Activated naive CD8-positive, alpha-beta T cell treated with anti-CD3 and anti-CD28 coated beads, Interleukin-2, amount 50 U/mL, for 24 hours (primary cell): ENCODE data around the gene UBN1.

Experiments
- ATAC-seq: fragments of 150-1000 bp; cut with Tn5 transposase; one replicate; pipeline ENCODE4 v1.10.0; 2021
- DNase-seq: peaks from one replicate; pipeline ENCODE4 v3.0.0; 2021
- H3K27ac Mint-ChIP-seq: one replicate; pipeline ENCODE4 v1.8.0; 2021; ENCODE audit warnings: mild to moderate bottlenecking, mixed read lengths
- H3K27me3 Mint-ChIP-seq: one replicate; pipeline ENCODE4 v1.8.0; 2021; ENCODE audit warnings: mixed read lengths
- H3K36me3 Mint-ChIP-seq: one replicate; pipeline ENCODE4 v1.8.0; 2021; ENCODE audit warnings: low read depth, mixed read lengths
- H3K4me1 Mint-ChIP-seq: one replicate; pipeline ENCODE4 v1.8.0; 2021; ENCODE audit warnings: mixed read lengths
- H3K4me3 Mint-ChIP-seq: one replicate; pipeline ENCODE4 v1.8.0; 2021; ENCODE audit warnings: mild to moderate bottlenecking, moderate library complexity, mixed read lengths
- H3K9me3 Mint-ChIP-seq: one replicate; pipeline ENCODE4 v1.8.0; 2021; ENCODE audit warnings: mixed read lengths

The UBN1 gene, protein sequence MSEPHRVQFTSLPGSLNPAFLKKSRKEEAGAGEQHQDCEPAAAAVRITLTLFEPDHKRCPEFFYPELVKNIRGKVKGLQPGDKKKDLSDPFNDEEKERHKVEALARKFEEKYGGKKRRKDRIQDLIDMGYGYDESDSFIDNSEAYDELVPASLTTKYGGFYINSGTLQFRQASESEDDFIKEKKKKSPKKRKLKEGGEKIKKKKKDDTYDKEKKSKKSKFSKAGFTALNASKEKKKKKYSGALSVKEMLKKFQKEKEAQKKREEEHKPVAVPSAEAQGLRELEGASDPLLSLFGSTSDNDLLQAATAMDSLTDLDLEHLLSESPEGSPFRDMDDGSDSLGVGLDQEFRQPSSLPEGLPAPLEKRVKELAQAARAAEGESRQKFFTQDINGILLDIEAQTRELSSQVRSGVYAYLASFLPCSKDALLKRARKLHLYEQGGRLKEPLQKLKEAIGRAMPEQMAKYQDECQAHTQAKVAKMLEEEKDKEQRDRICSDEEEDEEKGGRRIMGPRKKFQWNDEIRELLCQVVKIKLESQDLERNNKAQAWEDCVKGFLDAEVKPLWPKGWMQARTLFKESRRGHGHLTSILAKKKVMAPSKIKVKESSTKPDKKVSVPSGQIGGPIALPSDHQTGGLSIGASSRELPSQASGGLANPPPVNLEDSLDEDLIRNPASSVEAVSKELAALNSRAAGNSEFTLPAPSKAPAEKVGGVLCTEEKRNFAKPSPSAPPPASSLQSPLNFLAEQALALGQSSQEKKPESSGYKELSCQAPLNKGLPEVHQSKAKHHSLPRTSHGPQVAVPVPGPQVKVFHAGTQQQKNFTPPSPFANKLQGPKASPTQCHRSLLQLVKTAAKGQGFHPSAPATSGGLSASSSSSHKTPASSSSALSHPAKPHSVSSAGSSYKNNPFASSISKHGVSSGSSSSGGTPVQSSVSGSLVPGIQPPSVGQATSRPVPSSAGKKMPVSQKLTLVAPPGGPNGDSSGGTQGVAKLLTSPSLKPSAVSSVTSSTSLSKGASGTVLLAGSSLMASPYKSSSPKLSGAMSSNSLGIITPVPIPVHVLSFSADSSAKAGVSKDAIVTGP (N-terminal part only)

DNA sequence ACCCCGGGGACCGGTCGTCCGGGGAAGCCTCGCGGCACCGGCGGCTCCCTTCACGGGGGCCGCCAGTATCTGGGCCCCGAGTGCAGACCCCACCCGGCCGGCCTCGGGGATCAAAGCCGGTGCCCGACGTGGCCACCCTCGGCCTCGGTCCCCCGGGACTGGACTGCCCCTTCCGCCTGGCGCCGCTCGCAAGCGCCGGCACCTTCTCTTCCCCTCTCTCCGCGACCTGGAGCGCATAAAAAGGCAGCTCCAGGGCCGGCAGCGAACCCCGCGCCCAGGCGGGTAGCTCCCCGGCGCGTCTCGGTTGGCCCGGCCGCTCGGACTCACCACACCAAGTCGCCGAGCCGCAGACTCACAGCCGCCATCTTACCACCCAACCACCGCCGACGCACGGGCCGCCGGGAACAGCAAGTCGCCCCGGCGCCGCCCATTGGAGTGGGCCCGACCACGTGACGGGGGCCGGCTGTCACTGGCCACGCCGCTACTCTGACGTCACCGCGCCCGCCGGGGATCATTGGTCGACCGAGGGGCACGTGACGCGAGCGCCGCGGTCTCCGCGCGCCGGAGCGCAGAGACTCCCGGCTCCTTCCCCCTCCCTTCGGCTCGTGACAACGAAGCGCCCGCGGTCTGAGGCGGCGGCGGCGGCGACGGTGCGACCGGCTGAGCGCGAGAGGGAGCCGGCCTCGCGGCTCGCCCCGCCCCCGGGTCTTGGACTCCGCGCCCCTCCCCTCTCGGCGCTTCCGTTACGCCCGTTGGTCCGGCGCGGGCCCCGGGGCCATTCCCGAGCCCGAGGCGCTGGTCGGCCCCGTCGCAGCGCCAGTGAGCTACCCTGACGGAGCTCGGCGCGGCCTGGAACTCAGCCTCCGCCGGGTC lies at the start of gene UBN1, which contains the start of gene GLYR1:
UBN1 (plus strand) TSS at position 581 of the 873 bp plus-strand sequence. CDS start 5,437 bp downstream, outside the sequence.
GLYR1 (minus strand) TSS at position 388 of the 873 bp plus-strand sequence; CDS start at position 365, 23 bp downstream.
- Mint-ChIP-seq H3K9me3 (no peaks in the 10 kb centered on the region), H3K36me3 (peaks cover 31% of the 10 kb centered on the region), H3K4me1 (peaks cover 55% of the 10 kb centered on the region), H3K27me3 (no peaks in the 10 kb centered on the region), H3K27ac (peak within 1 kb of the TSS; percentile 89), H3K4me3 (peak within 1 kb of the TSS; percentile 91)
- ATAC-seq (peak; percentile 91), DNase-seq (peak; percentile 100)

DNA sequence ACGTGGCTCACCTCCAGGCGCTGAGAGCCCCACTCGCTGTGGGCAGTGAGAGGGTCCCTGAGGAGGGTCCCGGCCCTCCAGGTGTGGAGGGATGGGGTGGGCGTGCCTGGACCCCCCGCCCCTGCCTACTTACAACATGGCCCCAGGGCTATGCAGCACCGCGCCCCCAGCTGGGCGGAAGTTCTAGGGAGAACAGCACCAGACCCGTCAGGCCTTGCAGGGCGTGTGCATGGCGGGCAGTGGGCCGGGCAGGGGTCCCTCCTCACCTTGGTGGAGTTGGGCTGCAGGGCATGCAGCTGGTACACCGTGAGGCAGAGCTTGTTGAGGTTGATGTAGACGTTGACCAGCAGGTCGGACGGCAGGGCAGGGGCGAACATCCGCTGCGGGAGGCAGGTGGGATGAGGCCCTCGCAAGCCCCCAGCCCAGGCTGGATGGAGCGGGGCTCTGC lies 49.5 kb upstream of the UBN1 start:
- Mint-ChIP-seq H3K27me3 (no peaks in the 10 kb centered on the region), H3K4me1 (peaks cover 7% of the 10 kb centered on the region), H3K27ac (no peak overlapping the region), H3K36me3 (no peaks in the 10 kb centered on the region), H3K9me3 (no peaks in the 10 kb centered on the region), H3K4me3 (no peak overlapping the region)
- DNase-seq (no peak), ATAC-seq (no peak)

DNA sequence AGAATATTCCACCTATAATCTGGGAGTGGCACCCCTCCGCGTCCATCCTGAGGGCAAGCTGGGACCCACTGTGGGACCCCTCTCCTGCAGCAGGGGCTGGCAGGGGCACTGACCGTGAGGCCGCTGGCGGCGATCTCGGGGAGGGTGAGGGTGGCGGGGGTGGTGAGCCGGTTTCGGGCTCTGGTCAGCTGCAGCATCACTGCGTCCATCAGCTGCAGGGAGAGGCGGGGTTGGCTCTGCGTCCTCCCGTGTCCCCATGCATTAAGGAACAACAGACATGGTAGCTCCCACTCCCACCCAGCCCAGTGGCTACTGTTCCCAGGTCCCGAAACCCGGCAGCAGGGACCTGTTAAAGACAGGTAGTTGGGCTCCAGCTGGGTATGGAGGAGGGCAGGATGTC lies 48.8 kb upstream of the UBN1 start:
- H3K9me3 Mint-ChIP-seq = no peaks in the 10 kb centered on the region
- DNase-seq (no peak), ATAC-seq (no peak)
- peaks cover 7% of the 10 kb centered on the region for H3K4me1 Mint-ChIP-seq
- H3K4me3 Mint-ChIP-seq = no peak overlapping the region
- H3K27me3 Mint-ChIP-seq = no peaks in the 10 kb centered on the region
- H3K27ac Mint-ChIP-seq = no peak overlapping the region
- H3K36me3 Mint-ChIP-seq = no peaks in the 10 kb centered on the region

DNA sequence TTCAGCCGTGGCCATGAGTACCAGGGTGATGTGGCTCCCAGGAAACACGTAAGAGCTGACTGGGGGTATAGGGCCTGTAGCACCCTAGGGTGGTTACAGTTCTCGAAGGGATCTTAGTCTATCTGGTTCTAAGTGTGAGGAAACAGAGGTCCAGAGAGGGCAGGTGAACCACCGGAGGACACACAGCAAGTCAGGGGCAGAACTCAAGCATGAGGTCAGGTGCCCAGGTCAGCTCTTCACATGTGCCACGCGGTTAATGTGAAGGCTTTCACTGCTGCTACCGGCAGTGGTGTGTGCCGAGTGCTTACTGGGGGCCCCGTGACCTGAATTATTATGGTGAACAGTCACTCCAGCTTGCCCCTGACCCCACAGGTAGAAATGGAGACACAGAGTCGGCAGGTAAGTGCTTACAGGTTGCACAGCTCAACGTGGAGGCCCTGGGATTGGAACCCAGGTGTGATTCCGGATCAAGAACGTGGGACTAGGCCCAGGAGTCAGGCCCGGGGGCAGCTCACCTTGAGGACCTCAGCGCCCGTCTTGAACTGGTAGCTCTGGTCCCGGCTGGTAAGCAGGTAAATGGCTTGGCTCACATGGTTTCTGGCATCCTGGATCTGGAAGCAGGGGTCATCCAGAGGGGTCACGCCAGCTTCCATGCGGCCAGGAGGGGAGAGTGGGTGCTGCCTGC lies 48.0 kb upstream of the UBN1 start:
- H3K27ac Mint-ChIP-seq = no peak overlapping the region
- DNase-seq = no peak
- peaks cover 4% of the 10 kb centered on the region for H3K36me3 Mint-ChIP-seq
- H3K27me3 Mint-ChIP-seq = no peaks in the 10 kb centered on the region
- no peak overlapping the region for H3K4me3 Mint-ChIP-seq
- no peak for ATAC-seq
- H3K4me1 Mint-ChIP-seq = peaks cover 7% of the 10 kb centered on the region
- H3K9me3 Mint-ChIP-seq = no peaks in the 10 kb centered on the region

DNA sequence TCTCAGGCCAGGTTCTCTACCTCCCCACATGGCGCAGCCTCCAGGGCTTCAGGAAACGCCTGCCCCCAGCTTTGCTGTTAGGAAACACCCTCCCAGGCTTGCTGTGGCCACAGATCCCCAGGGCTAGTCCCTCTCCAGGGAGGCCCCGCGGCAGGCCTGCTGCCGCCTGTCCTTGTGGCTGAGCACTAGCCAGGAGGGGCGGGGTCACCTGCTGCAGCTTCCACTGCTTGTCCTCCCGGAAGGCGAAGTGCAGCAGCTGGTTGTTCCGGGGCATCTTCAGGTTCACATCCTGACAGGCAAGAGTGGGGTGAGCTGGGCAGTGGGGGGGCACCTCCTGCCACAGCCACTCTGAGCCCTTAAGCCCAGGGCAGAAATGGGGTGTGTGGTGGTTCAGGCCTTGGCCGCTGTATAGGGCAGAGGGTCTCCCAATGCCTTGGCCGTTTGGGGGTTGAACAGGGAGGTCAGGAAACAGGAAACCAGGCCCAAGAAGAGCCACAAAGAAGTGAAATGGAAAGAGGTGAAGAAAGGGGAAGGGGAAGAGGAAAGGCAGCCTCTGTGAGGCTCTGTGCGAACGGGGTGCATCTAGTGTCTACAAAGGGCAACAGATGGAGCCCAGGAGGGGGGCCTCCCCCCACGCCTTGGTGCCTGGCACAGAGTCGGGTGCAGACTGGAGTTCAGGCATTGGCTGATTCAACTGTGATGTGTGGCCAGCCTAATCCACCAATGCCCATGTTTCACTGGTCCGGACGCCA lies 46.8 kb upstream of the UBN1 start:
- no peak overlapping the region for H3K27ac Mint-ChIP-seq
- no peak overlapping the region for H3K4me3 Mint-ChIP-seq
- H3K27me3 Mint-ChIP-seq = no peaks in the 10 kb centered on the region
- no peaks in the 10 kb centered on the region for H3K9me3 Mint-ChIP-seq
- peaks cover 7% of the 10 kb centered on the region for H3K4me1 Mint-ChIP-seq
- DNase-seq (no peak), ATAC-seq (no peak)
- peaks cover 10% of the 10 kb centered on the region for H3K36me3 Mint-ChIP-seq

DNA sequence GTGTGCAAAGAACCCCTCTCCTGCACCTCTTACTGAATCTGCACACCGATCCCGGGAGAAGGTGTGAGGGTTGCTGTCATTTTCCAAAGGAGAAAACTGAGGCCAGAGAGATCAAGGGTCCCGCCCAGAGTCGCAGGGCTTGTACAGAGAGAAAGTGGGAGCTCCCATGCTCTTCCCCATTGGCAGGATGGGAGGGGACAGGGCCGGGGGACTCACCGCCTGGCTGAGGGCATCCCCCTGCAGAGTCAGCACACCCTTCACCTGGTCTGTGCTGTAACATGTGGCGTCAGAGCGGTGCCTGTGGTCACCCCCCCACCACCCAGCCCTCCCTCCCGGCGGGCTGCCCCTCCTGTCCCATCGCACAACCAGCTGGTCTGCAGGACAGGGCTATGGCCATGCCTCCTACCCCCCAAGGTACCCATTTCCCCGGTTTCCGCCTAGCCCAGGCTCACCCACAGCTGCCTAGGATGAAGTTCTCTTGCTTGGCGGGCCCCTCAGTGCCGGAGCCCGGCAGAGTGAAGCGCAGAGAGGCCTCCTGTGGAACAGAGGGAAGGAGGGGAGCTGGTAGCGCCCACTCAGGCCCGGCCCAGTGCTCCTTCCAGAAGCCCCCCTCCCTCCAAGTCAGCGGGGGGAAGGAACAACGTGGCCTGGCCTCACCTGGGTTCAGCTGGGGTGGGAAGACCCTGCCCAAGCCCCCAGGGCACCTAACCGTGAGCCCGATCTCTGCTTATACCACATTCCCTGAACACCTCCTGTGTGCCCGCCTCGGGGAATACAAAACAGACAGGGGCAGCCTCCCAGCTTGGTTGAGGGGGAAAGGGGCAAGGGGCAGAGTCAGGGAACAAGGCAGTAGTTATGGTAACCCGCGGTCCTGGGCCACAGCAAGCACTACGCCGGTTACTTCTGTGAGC lies 46.0 kb upstream of the UBN1 start:
- Mint-ChIP-seq H3K27me3 (no peaks in the 10 kb centered on the region), H3K4me1 (peaks cover 7% of the 10 kb centered on the region), H3K36me3 (peaks cover 11% of the 10 kb centered on the region), H3K4me3 (peak overlapping the region; percentile 75), H3K9me3 (no peaks in the 10 kb centered on the region), H3K27ac (no peak overlapping the region)
- DNase-seq (no peak), ATAC-seq (no peak)

DNA sequence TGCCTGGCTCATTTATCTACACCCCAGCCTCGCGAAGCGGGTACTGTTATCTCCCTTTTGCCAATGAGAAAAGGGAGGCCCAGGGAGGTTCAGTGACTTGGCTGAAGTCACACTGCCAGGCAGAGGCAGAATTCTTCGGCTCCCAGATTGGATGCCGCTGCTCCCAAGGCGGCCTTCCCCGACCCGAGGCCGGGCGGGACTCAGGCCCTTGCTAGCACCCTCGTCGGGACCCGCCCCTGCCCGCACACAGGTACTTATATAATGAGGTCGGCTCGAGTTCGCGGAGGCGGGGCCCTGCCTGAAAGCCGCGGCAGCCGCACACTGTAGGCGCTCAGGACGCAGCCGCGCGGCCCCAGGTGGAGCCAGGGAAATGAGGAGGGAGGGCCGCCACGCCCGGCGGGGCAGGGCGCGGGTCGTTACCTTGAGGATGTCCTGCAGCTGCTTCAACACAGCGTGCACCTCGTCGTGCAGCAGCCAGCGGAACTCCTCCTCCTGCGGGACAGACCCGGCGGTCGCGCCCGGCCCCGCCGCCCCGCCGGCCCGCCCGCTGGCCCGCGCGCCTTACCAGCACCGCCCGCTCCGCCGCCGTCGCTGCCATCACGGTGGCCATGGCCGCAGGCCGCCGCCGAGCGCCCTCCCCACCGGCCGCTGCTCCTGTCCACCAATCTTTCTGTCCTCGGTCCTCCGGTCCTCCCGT lies 45.2 kb upstream of the UBN1 start, which contains the start of gene ROGDI:
ROGDI (minus strand) TSS at position 672 of the 697 bp plus-strand sequence; CDS start at position 610, 62 bp downstream.
- peak; percentile 44 for ATAC-seq
- Mint-ChIP-seq H3K9me3 (no peaks in the 10 kb centered on the region), H3K27ac (no peak within 1 kb of the TSS)

DNA sequence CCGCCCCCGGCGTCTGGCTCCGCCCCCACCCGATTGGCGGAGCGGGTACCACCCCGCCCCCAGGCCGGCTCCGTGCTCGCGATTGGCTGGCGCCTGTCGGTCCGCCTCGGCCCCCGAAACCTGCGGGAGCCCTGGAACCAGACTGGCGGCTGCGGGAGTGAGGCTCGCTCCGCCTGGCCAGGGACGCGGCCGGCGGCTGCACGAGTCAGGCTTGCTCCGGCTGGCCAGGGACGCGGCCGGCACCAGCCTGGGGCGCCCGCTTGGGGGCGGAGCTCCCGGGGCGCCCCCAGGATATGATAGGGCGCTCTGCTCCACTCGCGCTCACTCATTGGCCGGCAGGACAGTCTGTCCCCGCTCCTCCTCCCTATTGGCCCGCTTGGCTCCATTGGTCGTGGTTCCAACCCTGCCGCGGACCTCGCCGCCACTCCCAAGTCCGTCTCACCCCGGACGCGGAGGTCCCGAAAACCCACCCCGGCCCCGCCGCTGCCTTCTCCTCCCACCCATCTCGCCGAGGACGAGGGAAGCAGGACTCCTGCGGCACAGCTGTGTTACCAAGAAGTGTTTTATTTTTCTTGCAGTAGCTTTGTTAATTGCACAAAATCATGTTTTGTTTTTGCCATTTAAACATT lies 44.5 kb upstream of the UBN1 start:
- H3K27ac Mint-ChIP-seq = no peak overlapping the region

More for the DNA sequence above, 45.2 kb upstream of the UBN1 start, which contains the start of gene ROGDI:
- Mint-ChIP-seq H3K27me3 (no peaks in the 10 kb centered on the region), H3K4me3 (peak within 1 kb of the TSS; percentile 75), H3K4me1 (peaks cover 7% of the 10 kb centered on the region), H3K36me3 (peaks cover 13% of the 10 kb centered on the region)
- DNase-seq = peak; percentile 69

DNA sequence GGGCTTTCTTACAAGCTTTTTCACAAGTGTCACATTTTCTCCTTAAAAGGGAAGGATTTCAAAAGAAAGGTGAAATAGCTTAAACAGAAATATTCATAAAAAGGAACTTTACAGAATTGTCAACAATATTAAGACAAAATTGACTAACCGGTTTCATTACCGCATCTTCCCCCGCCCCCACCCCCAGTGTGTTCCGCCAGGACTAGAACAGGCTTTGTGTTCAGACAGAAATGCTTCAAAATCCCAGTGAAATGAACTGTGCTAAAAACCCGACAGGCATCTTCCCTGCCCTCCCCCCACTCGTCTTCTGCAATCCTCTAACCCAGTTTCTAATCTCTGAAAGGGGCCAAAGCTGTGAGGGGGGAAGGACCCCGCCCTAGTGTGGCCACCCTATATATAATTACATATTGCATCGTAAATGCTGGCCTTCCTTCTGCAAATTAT lies 43.9 kb upstream of the UBN1 start:
- Mint-ChIP-seq H3K36me3 (peaks cover 19% of the 10 kb centered on the region), H3K27me3 (no peaks in the 10 kb centered on the region), H3K27ac (no peak overlapping the region), H3K9me3 (no peaks in the 10 kb centered on the region), H3K4me3 (peak overlapping the region; percentile 75), H3K4me1 (peaks cover 7% of the 10 kb centered on the region)
- DNase-seq (no peak), ATAC-seq (no peak)

More for the DNA sequence above, 44.5 kb upstream of the UBN1 start:
- H3K4me3 Mint-ChIP-seq = peak overlapping the region; percentile 75
- no peaks in the 10 kb centered on the region for H3K9me3 Mint-ChIP-seq
- DNase-seq = peak; percentile 91
- H3K36me3 Mint-ChIP-seq = peaks cover 19% of the 10 kb centered on the region
- H3K27me3 Mint-ChIP-seq = no peaks in the 10 kb centered on the region
- H3K4me1 Mint-ChIP-seq = peaks cover 7% of the 10 kb centered on the region
- peak; percentile 98 for ATAC-seq

DNA sequence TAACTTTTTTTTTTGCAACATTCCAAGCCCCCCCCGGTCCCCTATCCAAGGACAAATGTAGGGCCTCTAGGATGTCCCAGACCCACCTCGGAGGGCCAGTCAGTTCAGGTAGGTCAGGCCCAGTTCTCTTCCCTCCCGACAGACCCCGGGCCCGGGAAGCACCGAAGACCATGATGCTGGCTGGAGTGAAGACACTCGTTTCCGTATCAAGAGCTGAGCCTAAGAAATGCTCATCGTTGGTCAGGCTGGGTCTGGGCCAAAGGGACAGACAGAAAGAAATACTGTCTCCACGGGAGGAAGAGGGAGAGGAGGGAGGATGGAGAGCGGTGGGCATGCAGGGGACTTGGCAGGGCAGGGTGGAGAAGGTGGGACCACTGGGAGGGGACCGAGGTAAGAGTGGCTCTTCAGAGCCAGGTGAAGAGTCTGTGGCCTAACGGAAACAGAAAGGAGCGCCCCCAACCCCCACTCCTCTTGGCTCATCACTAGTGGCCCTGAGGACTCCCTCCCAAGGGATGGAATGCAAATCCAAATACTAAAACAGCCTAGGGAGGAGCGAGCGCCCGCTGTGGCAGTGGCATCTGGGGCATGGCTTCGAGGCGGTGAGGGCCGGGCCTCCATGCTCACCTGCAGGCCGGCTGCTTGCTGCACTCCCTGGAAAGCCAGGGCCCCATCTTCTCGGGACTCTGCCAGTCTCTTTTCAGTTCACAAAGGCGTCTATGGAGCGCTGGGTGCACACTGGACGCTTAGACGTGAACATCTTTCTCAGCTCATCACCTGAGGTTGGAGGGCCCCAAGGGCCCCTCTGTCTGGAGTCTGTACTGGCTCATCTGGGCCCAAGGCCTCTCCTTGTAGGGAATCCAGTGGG lies 43.2 kb upstream of the UBN1 start:
- Mint-ChIP-seq H3K9me3 (no peaks in the 10 kb centered on the region), H3K4me3 (no peak overlapping the region), H3K36me3 (peaks cover 22% of the 10 kb centered on the region), H3K4me1 (peaks cover 7% of the 10 kb centered on the region), H3K27ac (no peak overlapping the region), H3K27me3 (no peaks in the 10 kb centered on the region)
- DNase-seq (no peak), ATAC-seq (no peak)
